Right lung (tissue), 5 donors: ENCODE data around the gene ZNF618. TPM values are rescaled to one million over a fixed set of nuclear protein-coding genes. Genes with fewer than 3 reads are reported as not detected.

Source experiments
- DNase-seq, 2 donors: peaks; one replicate each; pipeline ENCODE4 v3.0.0-alpha.2; 2013
- polyA plus RNA-seq, 5 donors: library from polyadenylated mRNA; unstranded; fragments of 120-200 nt; gene quantifications; one replicate each; pipeline versions ENCODE4 v1.2.1 to v1.2.3, GENCODE V29; 2013; ENCODE audit warnings: inconsistent platforms in 1 of 5, low replicate concordance in 1 of 5; ENCODE audit not compliant: insufficient read length in 5 of 5, insufficient read depth in 1 of 5

Gene ZNF618
- polyA plus RNA-seq, 5 donors, result 29.0 to 34.5 (median 29.7) TPM

- no peak for DNase-seq
These were observed 125.2 kb downstream of the ZNF618 start for GRCh38 chr9:114001410-114001685.

GRCh38 chr9:114001794-114002261, 125.7 kb downstream of the ZNF618 start:
- no peak for DNase-seq

- DNase-seq, result no peak
These were observed 126.3 kb downstream of the ZNF618 start for GRCh38 chr9:114002271-114002985.

- DNase-seq, result no peak
These were observed 126.9 kb downstream of the ZNF618 start for GRCh38 chr9:114002986-114003350.

GRCh38 chr9:114003351-114003750, 127.2 kb downstream of the ZNF618 start:
- no peak for DNase-seq

- no peak for DNase-seq
These were observed 127.6 kb downstream of the ZNF618 start for GRCh38 chr9:114003758-114004157.

- peak; percentile 51 to 60 for DNase-seq
These were observed 128.2 kb downstream of the ZNF618 start for GRCh38 chr9:114004221-114004716.

- DNase-seq, result no peak
These were observed 129.5 kb downstream of the ZNF618 start for GRCh38 chr9:114005371-114006154.

GRCh38 chr9:114006155-114006550, 130.0 kb downstream of the ZNF618 start:
- no peak for DNase-seq

GRCh38 chr9:114006931-114007691, 131.0 kb downstream of the ZNF618 start:
- no peak for DNase-seq

GRCh38 chr9:114007991-114008666, 132.0 kb downstream of the ZNF618 start:
- no peak for DNase-seq

GRCh38 chr9:114008667-114009410, 132.7 kb downstream of the ZNF618 start:
- DNase-seq, result no peak

- no peak for DNase-seq
These were observed 135.2 kb downstream of the ZNF618 start for GRCh38 chr9:114011313-114011712.

GRCh38 chr9:114012126-114012525, 136.0 kb downstream of the ZNF618 start:
- DNase-seq, result no peak

GRCh38 chr9:114014044-114014443, 137.9 kb downstream of the ZNF618 start:
- DNase-seq, result no peak

- DNase-seq, result no peak
These were observed 139.5 kb downstream of the ZNF618 start for GRCh38 chr9:114015607-114016006.

GRCh38 chr9:114016101-114016500, 140.0 kb downstream of the ZNF618 start:
- DNase-seq, result no peak

GRCh38 chr9:114016629-114017423, 140.7 kb downstream of the ZNF618 start:
- no peak for DNase-seq

GRCh38 chr9:114017741-114018715, 141.9 kb downstream of the ZNF618 start:
- no peak for DNase-seq
